ENCODE data around the gene PLOD2.
A peak's percentile ranks its signal among the peaks of the same experiment; 100 is the strongest.

PLOD2 gene

DNA sequence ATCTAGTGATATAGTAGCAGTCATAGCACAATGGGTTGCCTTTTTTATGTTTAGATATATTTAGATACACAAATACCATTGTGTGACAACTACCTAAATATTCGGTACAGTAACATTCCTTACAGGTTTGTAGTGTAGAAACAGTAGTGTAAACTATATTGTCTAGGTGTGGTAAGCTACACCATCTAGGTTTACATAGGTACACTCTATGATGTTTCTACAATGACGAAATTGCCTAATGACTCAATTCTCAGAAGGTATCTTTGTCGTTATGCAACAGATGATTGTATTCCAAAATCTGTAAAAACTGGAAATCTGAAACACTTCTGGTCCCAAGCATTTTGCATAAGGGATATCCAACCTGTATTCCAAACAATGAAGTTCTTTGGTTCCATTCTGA, 24.3 kb downstream of the PLOD2 start:
- Histone ChIP-seq H3K4me2 (ENCODE audit: low read length, poor library complexity, severe bottlenecking) (no peak overlapping the region), H3K23ac (ENCODE audit: low read length in 2 of 2) (no peak overlapping the region), H3K27me3 (ENCODE audit: control insufficient read depth in 1 of 2, insufficient read depth in 1 of 2, low read length in 2 of 2) (no peaks in the 10 kb centered on the region), H3K9ac (ENCODE audit: low read length) (no peak overlapping the region), H3K14ac (ENCODE audit: low read length in 2 of 2) (no peak overlapping the region), H3K18ac (ENCODE audit: low read depth in 1 of 2, low read length in 2 of 2) (no peak overlapping the region), H3K27ac (ENCODE audit: low read length, poor library complexity, severe bottlenecking) (no peak overlapping the region), H3K4me3 (ENCODE audit: insufficient read depth in 1 of 2, low read depth in 1 of 2, low read length in 2 of 2) (no peak overlapping the region), H2BK5ac (ENCODE audit: low read depth, low read length, poor library complexity, severe bottlenecking) (no peak overlapping the region), H2BK12ac (ENCODE audit: low read length in 2 of 2) (no peak overlapping the region), H3K4me1 (ENCODE audit: control insufficient read depth, insufficient read depth, low read depth, low read length) (no peaks in the 10 kb centered on the region), H2BK15ac (ENCODE audit: low read depth, poor library complexity, severe bottlenecking) (no peak overlapping the region), H3K79me1 (replicated peaks; ENCODE audit: low read length, poor library complexity, severe bottlenecking) (peaks cover 10% of the 10 kb centered on the region), H4K8ac (ENCODE audit: low read length) (no peak overlapping the region), H3K9me3 (ENCODE audit: control insufficient read depth, low read length) (no peaks in the 10 kb centered on the region), H2AFZ (ENCODE audit: low read depth, low read length) (no peak overlapping the region), H2BK120ac (ENCODE audit: low read depth, low read length) (no peak overlapping the region), H2AK5ac (ENCODE audit: low read length, severe bottlenecking) (no peak overlapping the region), H3K4ac (ENCODE audit: low read depth in 1 of 2, low read length in 2 of 2) (no peak overlapping the region), H4K91ac (ENCODE audit: low read length) (no peak overlapping the region), H3K36me3 (ENCODE audit: control insufficient read depth in 1 of 2, insufficient read depth in 2 of 2, low read depth in 1 of 2, low read length in 2 of 2) (no peaks in the 10 kb centered on the region)
- 100% methylated on average over 2 of the region's 3 CpGs for WGBS
- no peak for DNase-seq

GRCh38 chr3:146134348-146135117, 26.5 kb downstream of the PLOD2 start:
- Histone ChIP-seq H2AK5ac (ENCODE audit: low read length, severe bottlenecking) (no peak overlapping the region), H4K91ac (ENCODE audit: low read length) (no peak overlapping the region), H2BK5ac (ENCODE audit: low read depth, low read length, poor library complexity, severe bottlenecking) (no peak overlapping the region), H3K79me1 (replicated peaks; ENCODE audit: low read length, poor library complexity, severe bottlenecking) (peaks cover 13% of the 10 kb centered on the region), H3K27ac (ENCODE audit: low read length, poor library complexity, severe bottlenecking) (no peak overlapping the region), H4K8ac (ENCODE audit: low read length) (no peak overlapping the region), H3K9me3 (ENCODE audit: control insufficient read depth, low read length) (peaks cover 2% of the 10 kb centered on the region), H3K4me3 (ENCODE audit: insufficient read depth in 1 of 2, low read depth in 1 of 2, low read length in 2 of 2) (no peak overlapping the region), H3K18ac (ENCODE audit: low read depth in 1 of 2, low read length in 2 of 2) (no peak overlapping the region), H2BK12ac (ENCODE audit: low read length in 2 of 2) (no peak overlapping the region), H3K4ac (ENCODE audit: low read depth in 1 of 2, low read length in 2 of 2) (no peak overlapping the region), H2AFZ (ENCODE audit: low read depth, low read length) (no peak overlapping the region), H3K9ac (ENCODE audit: low read length) (no peak overlapping the region), H3K14ac (ENCODE audit: low read length in 2 of 2) (no peak overlapping the region), H3K4me1 (ENCODE audit: control insufficient read depth, insufficient read depth, low read depth, low read length) (no peaks in the 10 kb centered on the region), H3K4me2 (ENCODE audit: low read length, poor library complexity, severe bottlenecking) (no peak overlapping the region), H2BK15ac (ENCODE audit: low read depth, poor library complexity, severe bottlenecking) (no peak overlapping the region), H3K27me3 (ENCODE audit: control insufficient read depth in 1 of 2, insufficient read depth in 1 of 2, low read length in 2 of 2) (no peaks in the 10 kb centered on the region), H2BK120ac (ENCODE audit: low read depth, low read length) (no peak overlapping the region), H3K23ac (ENCODE audit: low read length in 2 of 2) (no peak overlapping the region), H3K36me3 (ENCODE audit: control insufficient read depth in 1 of 2, insufficient read depth in 2 of 2, low read depth in 1 of 2, low read length in 2 of 2) (no peaks in the 10 kb centered on the region)
- no peak for DNase-seq
- 87% methylated on average over 2 of the region's 5 CpGs for WGBS

DNA sequence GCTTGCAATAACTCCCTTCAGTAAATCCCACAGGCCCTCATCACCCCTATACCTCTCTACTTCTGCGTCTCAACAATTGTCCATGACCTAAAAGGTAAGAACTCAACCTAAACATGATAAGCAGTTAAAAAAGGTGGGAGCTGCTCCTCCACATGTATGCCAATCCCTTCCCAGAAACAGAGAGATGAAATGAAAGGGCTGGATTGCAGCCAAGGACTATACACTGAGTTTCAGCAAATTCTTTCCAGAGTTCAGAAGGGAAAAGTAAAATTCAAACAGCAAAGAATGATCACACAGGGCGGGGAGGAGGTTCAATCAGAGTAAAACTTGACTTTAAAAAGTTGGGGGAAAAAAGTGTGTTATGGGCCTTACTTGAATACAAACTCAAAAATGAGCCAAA, 27.5 kb downstream of the PLOD2 start:
- H3K79me1 ChIP-seq (replicated peaks; ENCODE audit: low read length, poor library complexity, severe bottlenecking), result peaks cover 16% of the 10 kb centered on the region
- no peak overlapping the region for H2BK15ac ChIP-seq (ENCODE audit: low read depth, poor library complexity, severe bottlenecking)
- no peak overlapping the region for H2AFZ ChIP-seq (ENCODE audit: low read depth, low read length)
- peak overlapping the region; percentile 42 for H3K4me2 ChIP-seq (ENCODE audit: low read length, poor library complexity, severe bottlenecking)
- H3K23ac ChIP-seq (ENCODE audit: low read length in 2 of 2), result no peak overlapping the region
- H2BK5ac ChIP-seq (ENCODE audit: low read depth, low read length, poor library complexity, severe bottlenecking), result no peak overlapping the region
- no peak overlapping the region for H3K9ac ChIP-seq (ENCODE audit: low read length)
- H3K4ac ChIP-seq (ENCODE audit: low read depth in 1 of 2, low read length in 2 of 2), result peak overlapping the region in 1 of 2 experiments; percentile 67
- H4K91ac ChIP-seq (ENCODE audit: low read length), result no peak overlapping the region
- H3K4me3 ChIP-seq (ENCODE audit: insufficient read depth in 1 of 2, low read depth in 1 of 2, low read length in 2 of 2), result no peak overlapping the region
- no peak overlapping the region for H2BK120ac ChIP-seq (ENCODE audit: low read depth, low read length)
- H3K27me3 ChIP-seq (ENCODE audit: control insufficient read depth in 1 of 2, insufficient read depth in 1 of 2, low read length in 2 of 2), result no peaks in the 10 kb centered on the region
- H3K4me1 ChIP-seq (ENCODE audit: control insufficient read depth, insufficient read depth, low read depth, low read length), result no peaks in the 10 kb centered on the region
- H2BK12ac ChIP-seq (ENCODE audit: low read length in 2 of 2), result no peak overlapping the region
- peaks cover 8% of the 10 kb centered on the region for H3K9me3 ChIP-seq (ENCODE audit: control insufficient read depth, low read length)
- DNase-seq, result no peak
- H3K36me3 ChIP-seq (ENCODE audit: control insufficient read depth in 1 of 2, insufficient read depth in 2 of 2, low read depth in 1 of 2, low read length in 2 of 2), result no peaks in the 10 kb centered on the region
- no peak overlapping the region for H4K8ac ChIP-seq (ENCODE audit: low read length)
- no peak overlapping the region for H3K18ac ChIP-seq (ENCODE audit: low read depth in 1 of 2, low read length in 2 of 2)
- H2AK5ac ChIP-seq (ENCODE audit: low read length, severe bottlenecking), result no peak overlapping the region
- WGBS, result 100% methylated on average over 1 of the region's 2 CpGs
- H3K14ac ChIP-seq (ENCODE audit: low read length in 2 of 2), result no peak overlapping the region
- H3K27ac ChIP-seq (ENCODE audit: low read length, poor library complexity, severe bottlenecking), result no peak overlapping the region

- no peak overlapping the region for H3K23ac ChIP-seq (ENCODE audit: low read length in 2 of 2)
- no peak overlapping the region for H3K18ac ChIP-seq (ENCODE audit: low read depth in 1 of 2, low read length in 2 of 2)
- H3K36me3 ChIP-seq (ENCODE audit: control insufficient read depth in 1 of 2, insufficient read depth in 2 of 2, low read depth in 1 of 2, low read length in 2 of 2), result no peaks in the 10 kb centered on the region
- no peak overlapping the region for H2BK120ac ChIP-seq (ENCODE audit: low read depth, low read length)
- no peak overlapping the region for H3K4me3 ChIP-seq (ENCODE audit: insufficient read depth in 1 of 2, low read depth in 1 of 2, low read length in 2 of 2)
- H2AFZ ChIP-seq (ENCODE audit: low read depth, low read length), result no peak overlapping the region
- no peak overlapping the region for H3K4ac ChIP-seq (ENCODE audit: low read depth in 1 of 2, low read length in 2 of 2)
- H3K4me2 ChIP-seq (ENCODE audit: low read length, poor library complexity, severe bottlenecking), result no peak overlapping the region
- no peak overlapping the region for H2BK12ac ChIP-seq (ENCODE audit: low read length in 2 of 2)
- 84% methylated on average over 2 of the region's 5 CpGs for WGBS
- H3K79me1 ChIP-seq (replicated peaks; ENCODE audit: low read length, poor library complexity, severe bottlenecking), result peaks cover 14% of the 10 kb centered on the region
- H3K27ac ChIP-seq (ENCODE audit: low read length, poor library complexity, severe bottlenecking), result peak overlapping the region; percentile 73
- no peak overlapping the region for H4K8ac ChIP-seq (ENCODE audit: low read length)
- no peak overlapping the region for H3K14ac ChIP-seq (ENCODE audit: low read length in 2 of 2)
- no peak overlapping the region for H4K91ac ChIP-seq (ENCODE audit: low read length)
- H3K9me3 ChIP-seq (ENCODE audit: control insufficient read depth, low read length), result peaks cover 24% of the 10 kb centered on the region
- H2AK5ac ChIP-seq (ENCODE audit: low read length, severe bottlenecking), result no peak overlapping the region
- H2BK15ac ChIP-seq (ENCODE audit: low read depth, poor library complexity, severe bottlenecking), result no peak overlapping the region
- H3K4me1 ChIP-seq (ENCODE audit: control insufficient read depth, insufficient read depth, low read depth, low read length), result no peaks in the 10 kb centered on the region
- H3K9ac ChIP-seq (ENCODE audit: low read length), result peak overlapping the region; percentile 9
- peak; percentile 95 for DNase-seq
- no peak overlapping the region for H2BK5ac ChIP-seq (ENCODE audit: low read depth, low read length, poor library complexity, severe bottlenecking)
- H3K27me3 ChIP-seq (ENCODE audit: control insufficient read depth in 1 of 2, insufficient read depth in 1 of 2, low read length in 2 of 2), result no peaks in the 10 kb centered on the region
These were observed 29.2 kb downstream of the PLOD2 start for GRCh38 chr3:146131616-146132410.

Measured in mesenchymal stem cell (in vitro differentiated cells and primary cell).